ENCODE results near the gene ZNF185.
A peak's percentile ranks its signal among the peaks of the same experiment; 100 is the strongest.

The ZNF185 gene

DNA sequence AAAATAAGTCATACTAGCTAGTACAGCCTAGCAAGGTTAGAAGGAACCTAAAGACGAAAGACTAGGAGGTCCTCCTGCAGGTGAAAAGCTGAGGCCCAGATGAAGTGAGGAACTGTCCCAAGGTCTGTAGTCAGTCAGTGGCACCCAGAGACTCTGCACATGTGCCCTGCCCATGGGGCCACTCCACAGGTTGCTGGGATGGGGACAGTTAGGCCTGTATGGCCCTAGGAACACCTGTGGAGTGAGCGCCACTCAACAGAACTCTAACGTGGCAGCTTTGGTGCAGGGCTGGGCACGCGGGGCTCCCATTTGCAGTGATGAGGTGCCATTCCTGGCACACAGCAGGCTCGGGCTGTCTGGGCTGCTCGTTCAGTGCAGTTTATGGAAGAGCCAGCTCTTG lies 14.8 kb downstream of the ZNF185 start:
- H3K9me3 ChIP-seq (ENCODE audit: control insufficient read depth, insufficient read depth, low read depth, low read length) = no peaks in the 10 kb centered on the region
- H3K4me3 ChIP-seq (ENCODE audit: low read depth, low read length) = no peak overlapping the region
- no peaks in the 10 kb centered on the region for H3K36me3 ChIP-seq (ENCODE audit: control insufficient read depth in 2 of 2, insufficient read depth in 1 of 2, low read length in 2 of 2)
- CTCF ChIA-PET = interaction anchor here (0.7 to 1.6 kb wide), 6 partner anchors 11 to 72 kb away, joined by 3 to 5 read pairs (median 4); no protein-coding TSS in a partner anchor
- no peaks in the 10 kb centered on the region for H3K4me1 ChIP-seq (ENCODE audit: control insufficient read depth, insufficient read depth, low read length)
- TF ChIP-seq ZNF266 (tag by site-specific recombination; IDR thresholded peaks at IDR 0.05; ENCODE audit: low read depth) (no peak), ZNF488 (tag by site-specific recombination; IDR thresholded peaks at IDR 0.05) (no peak), GLIS1 (tag by site-specific recombination; IDR thresholded peaks at IDR 0.05) (no peak), HOXD13 (CRISPR knock-in tag; IDR thresholded peaks at IDR 0.05; ENCODE audit: borderline replicate concordance) (no peak), SCRT2 (tag by site-specific recombination; IDR thresholded peaks at IDR 0.05) (peak; percentile 77), RBAK (tag by site-specific recombination; IDR thresholded peaks at IDR 0.05) (no peak), ZNF311 (tag by site-specific recombination; IDR thresholded peaks at IDR 0.05; ENCODE audit: borderline replicate concordance) (no peak), ZNF830 (tag by site-specific recombination; IDR thresholded peaks at IDR 0.05; ENCODE audit: low read depth) (no peak), ZBTB44 (tag by site-specific recombination; IDR thresholded peaks at IDR 0.05) (no peak), BCL6B (tag by site-specific recombination; IDR thresholded peaks at IDR 0.05) (no peak), ZNF239 (tag by site-specific recombination; IDR thresholded peaks at IDR 0.05) (no peak), SP7 (tag by site-specific recombination; IDR thresholded peaks at IDR 0.05) (no peak), SCRT1 (tag by site-specific recombination; IDR thresholded peaks at IDR 0.05; ENCODE audit: borderline replicate concordance) (peak; percentile 63; the same call in 1 of the 2 replicates), ZBTB6 (tag by site-specific recombination; IDR thresholded peaks at IDR 0.05) (no peak), KLF10 (tag by site-specific recombination; IDR thresholded peaks at IDR 0.05) (no peak)
- TF ChIP-seq, protein P1, sequence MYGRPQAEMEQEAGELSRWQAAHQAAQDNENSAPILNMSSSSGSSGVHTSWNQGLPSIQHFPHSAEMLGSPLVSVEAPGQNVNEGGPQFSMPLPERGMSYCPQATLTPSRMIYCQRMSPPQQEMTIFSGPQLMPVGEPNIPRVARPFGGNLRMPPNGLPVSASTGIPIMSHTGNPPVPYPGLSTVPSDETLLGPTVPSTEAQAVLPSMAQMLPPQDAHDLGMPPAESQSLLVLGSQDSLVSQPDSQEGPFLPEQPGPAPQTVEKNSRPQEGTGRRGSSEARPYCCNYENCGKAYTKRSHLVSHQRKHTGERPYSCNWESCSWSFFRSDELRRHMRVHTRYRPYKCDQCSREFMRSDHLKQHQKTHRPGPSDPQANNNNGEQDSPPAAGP (tag by site-specific recombination; IDR thresholded peaks at IDR 0.05) = no peak
- POLR2A ChIA-PET = no interaction called here
- H3K27ac ChIP-seq (ENCODE audit: extremely low read depth, low read depth, low read length) = no peak overlapping the region

- Histone ChIP-seq H3K36me3 (ENCODE audit: control insufficient read depth in 2 of 2, insufficient read depth in 1 of 2, low read length in 2 of 2) (no peaks in the 10 kb centered on the region), H3K4me3 (ENCODE audit: low read depth, low read length) (no peak overlapping the region), H3K27ac (ENCODE audit: extremely low read depth, low read depth, low read length) (no peak overlapping the region), H3K4me1 (ENCODE audit: control insufficient read depth, insufficient read depth, low read length) (no peaks in the 10 kb centered on the region), H3K9me3 (ENCODE audit: control insufficient read depth, insufficient read depth, low read depth, low read length) (no peaks in the 10 kb centered on the region)
- ChIA-PET POLR2A (no interaction called here), CTCF (interaction anchor here (0.8 to 3.8 kb wide), 4 partner anchors 8 to 13 kb away, joined by 3 to 26 read pairs (median 5); no protein-coding TSS in a partner anchor)
- no peak for TF ChIP-seq ZNF184 (tag by site-specific recombination; IDR thresholded peaks at IDR 0.05)
- TF ChIP-seq WT1 (tag by site-specific recombination; IDR thresholded peaks at IDR 0.05) = no peak
- TF ChIP-seq, protein P2, sequence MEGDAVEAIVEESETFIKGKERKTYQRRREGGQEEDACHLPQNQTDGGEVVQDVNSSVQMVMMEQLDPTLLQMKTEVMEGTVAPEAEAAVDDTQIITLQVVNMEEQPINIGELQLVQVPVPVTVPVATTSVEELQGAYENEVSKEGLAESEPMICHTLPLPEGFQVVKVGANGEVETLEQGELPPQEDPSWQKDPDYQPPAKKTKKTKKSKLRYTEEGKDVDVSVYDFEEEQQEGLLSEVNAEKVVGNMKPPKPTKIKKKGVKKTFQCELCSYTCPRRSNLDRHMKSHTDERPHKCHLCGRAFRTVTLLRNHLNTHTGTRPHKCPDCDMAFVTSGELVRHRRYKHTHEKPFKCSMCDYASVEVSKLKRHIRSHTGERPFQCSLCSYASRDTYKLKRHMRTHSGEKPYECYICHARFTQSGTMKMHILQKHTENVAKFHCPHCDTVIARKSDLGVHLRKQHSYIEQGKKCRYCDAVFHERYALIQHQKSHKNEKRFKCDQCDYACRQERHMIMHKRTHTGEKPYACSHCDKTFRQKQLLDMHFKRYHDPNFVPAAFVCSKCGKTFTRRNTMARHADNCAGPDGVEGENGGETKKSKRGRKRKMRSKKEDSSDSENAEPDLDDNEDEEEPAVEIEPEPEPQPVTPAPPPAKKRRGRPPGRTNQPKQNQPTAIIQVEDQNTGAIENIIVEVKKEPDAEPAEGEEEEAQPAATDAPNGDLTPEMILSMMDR (tag by site-specific recombination; IDR thresholded peaks at IDR 0.05) = 0 out of 2 replicates have a peak, but pooled peaks have one; percentile 29
Observed at GRCh38 chrX:152913346-152913745, 15.5 kb downstream of the ZNF185 start.
